ENCODE measurements around the gene RECQL5.

DNA sequence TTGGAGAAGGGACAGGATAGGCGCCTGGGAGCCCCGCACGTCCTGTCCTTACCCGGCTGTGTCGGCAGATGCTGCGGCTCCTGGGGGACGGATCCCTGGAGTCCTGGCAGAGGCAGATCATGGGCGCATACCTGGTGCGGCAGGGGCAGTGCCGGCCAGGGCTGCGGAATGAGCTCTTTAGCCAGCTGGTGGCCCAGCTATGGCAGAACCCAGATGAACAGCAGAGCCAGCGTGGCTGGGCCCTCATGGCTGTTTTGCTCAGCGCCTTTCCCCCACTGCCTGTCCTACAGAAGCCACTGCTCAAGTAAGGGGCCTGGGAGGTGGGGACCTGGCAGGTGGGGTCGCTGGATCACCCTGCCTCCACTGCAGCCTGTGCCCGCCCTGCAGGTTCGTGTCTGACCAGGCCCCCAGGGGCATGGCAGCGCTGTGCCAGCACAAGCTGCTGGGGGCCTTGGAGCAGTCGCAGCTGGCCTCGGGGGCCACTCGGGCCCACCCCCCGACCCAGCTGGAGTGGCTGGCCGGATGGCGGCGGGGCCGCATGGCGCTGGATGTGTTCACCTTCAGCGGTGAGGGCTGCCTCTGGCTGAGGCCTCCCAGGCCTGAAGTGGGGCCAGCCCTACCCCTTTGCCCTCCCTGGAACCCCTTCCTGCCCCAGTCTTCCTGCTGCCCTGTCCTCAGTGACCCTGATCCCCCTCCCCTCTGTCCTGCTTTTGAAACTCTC lies 53.9 kb downstream of the RECQL5 start:
- TF ChIP-seq, protein P1, sequence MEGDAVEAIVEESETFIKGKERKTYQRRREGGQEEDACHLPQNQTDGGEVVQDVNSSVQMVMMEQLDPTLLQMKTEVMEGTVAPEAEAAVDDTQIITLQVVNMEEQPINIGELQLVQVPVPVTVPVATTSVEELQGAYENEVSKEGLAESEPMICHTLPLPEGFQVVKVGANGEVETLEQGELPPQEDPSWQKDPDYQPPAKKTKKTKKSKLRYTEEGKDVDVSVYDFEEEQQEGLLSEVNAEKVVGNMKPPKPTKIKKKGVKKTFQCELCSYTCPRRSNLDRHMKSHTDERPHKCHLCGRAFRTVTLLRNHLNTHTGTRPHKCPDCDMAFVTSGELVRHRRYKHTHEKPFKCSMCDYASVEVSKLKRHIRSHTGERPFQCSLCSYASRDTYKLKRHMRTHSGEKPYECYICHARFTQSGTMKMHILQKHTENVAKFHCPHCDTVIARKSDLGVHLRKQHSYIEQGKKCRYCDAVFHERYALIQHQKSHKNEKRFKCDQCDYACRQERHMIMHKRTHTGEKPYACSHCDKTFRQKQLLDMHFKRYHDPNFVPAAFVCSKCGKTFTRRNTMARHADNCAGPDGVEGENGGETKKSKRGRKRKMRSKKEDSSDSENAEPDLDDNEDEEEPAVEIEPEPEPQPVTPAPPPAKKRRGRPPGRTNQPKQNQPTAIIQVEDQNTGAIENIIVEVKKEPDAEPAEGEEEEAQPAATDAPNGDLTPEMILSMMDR (IDR thresholded peaks at IDR 0.05 in 4 of 5, conservative IDR thresholded peaks at IDR 0.05 in 1 of 5), result no peak
- TF ChIP-seq POLR2A (IDR thresholded peaks at IDR 0.05), result no peak
